GM18868 (cell line): ENCODE data around the gene RAB3C.
"Not testable (repeated sequence)": the region's sequence is repeated elsewhere in the genome, so short reads cannot be mapped to it uniquely, and the experiment has no call there.

Experiments
- ATAC-seq: cut with Tn5 transposase; IDR thresholded peaks from one replicate; pipeline ENCODE4 v1.9.1; 2021; ENCODE audit warnings: mild to moderate bottlenecking, moderate library complexity; ENCODE audit not compliant: unreplicated experiment

Gene RAB3C

GRCh38 chr5:58600613-58601012, 17.7 kb downstream of the RAB3C start:
- not testable (repeated sequence) for ATAC-seq

- ATAC-seq = not testable (repeated sequence)
These were observed 20.0 kb downstream of the RAB3C start for GRCh38 chr5:58602889-58603288.

GRCh38 chr5:58606064-58606463, 23.2 kb downstream of the RAB3C start:
- no peak for ATAC-seq

GRCh38 chr5:58615972-58616371, 33.1 kb downstream of the RAB3C start:
- no peak for ATAC-seq

GRCh38 chr5:58617241-58617640, 34.4 kb downstream of the RAB3C start:
- no peak for ATAC-seq

- ATAC-seq = no peak
These were observed 37.5 kb downstream of the RAB3C start for GRCh38 chr5:58620336-58620735.

- no peak for ATAC-seq
These were observed 40.3 kb downstream of the RAB3C start for GRCh38 chr5:58622936-58623871.

- ATAC-seq = no peak
These were observed 45.8 kb downstream of the RAB3C start for GRCh38 chr5:58628626-58629025.

GRCh38 chr5:58629271-58630159, 46.6 kb downstream of the RAB3C start:
- ATAC-seq = no peak

- no peak for ATAC-seq
These were observed 49.0 kb downstream of the RAB3C start for GRCh38 chr5:58631895-58632294.

- ATAC-seq = no peak
These were observed 52.5 kb downstream of the RAB3C start for GRCh38 chr5:58635416-58635815.

GRCh38 chr5:58640011-58640410, 57.1 kb downstream of the RAB3C start:
- no peak for ATAC-seq

- ATAC-seq = no peak
These were observed 58.7 kb downstream of the RAB3C start for GRCh38 chr5:58641533-58641932.

GRCh38 chr5:58648846-58649245, 66.0 kb downstream of the RAB3C start:
- ATAC-seq = no peak

GRCh38 chr5:58649716-58650115, 66.8 kb downstream of the RAB3C start:
- no peak for ATAC-seq

GRCh38 chr5:58653521-58653920, 70.6 kb downstream of the RAB3C start:
- ATAC-seq = no peak

- ATAC-seq = no peak
These were observed 83.3 kb downstream of the RAB3C start for GRCh38 chr5:58666141-58666540.

GRCh38 chr5:58666598-58667581, 84.0 kb downstream of the RAB3C start:
- ATAC-seq = no peak

- ATAC-seq = no peak
These were observed 87.7 kb downstream of the RAB3C start for GRCh38 chr5:58670582-58670981.

- no peak for ATAC-seq
These were observed 88.3 kb downstream of the RAB3C start for GRCh38 chr5:58671155-58671554.
